DOHH2 (cell line): ENCODE results near the gene FARP2.

Experiments used
- H3F3A ChIP-seq: fragments of 200-600 bp; sonication (generic), shearing (Covaris generic); 2 replicates; pipeline ENCODE4 v1.6.0; 2016; ENCODE audit warnings: antibody characterized with exemption, mild to moderate bottlenecking; ENCODE audit not compliant: control insufficient read depth, insufficient read depth
- H3K27ac ChIP-seq: fragments of 200-600 bp; sonication (generic); 2 replicates; pipeline ENCODE4 v1.5.1; 2014; ENCODE audit warnings: low read depth, mild to moderate bottlenecking, low read length, moderate library complexity
- H3K27me3 ChIP-seq: fragments of 200-600 bp; sonication (generic); 2 replicates; pipeline ENCODE4 v1.6.1; 2014; ENCODE audit warnings: mild to moderate bottlenecking, low read length, mixed read lengths; ENCODE audit not compliant: control insufficient read depth
- H3K36me3 ChIP-seq: fragments of 200-600 bp; sonication (generic); 2 replicates; pipeline ENCODE4 v1.6.1; 2014; ENCODE audit warnings: mild to moderate bottlenecking, low read length, moderate library complexity, mixed read lengths; ENCODE audit not compliant: control insufficient read depth
- H3K4me1 ChIP-seq: fragments of 200-600 bp; sonication (generic); 2 replicates; pipeline ENCODE4 v1.6.1; 2014; ENCODE audit warnings: mild to moderate bottlenecking, low read length, mixed read lengths; ENCODE audit not compliant: control insufficient read depth
- H3K4me2 ChIP-seq: fragments of 200-600 bp; sonication (generic); 2 replicates; pipeline ENCODE4 v1.6.0; 2014; ENCODE audit warnings: mild to moderate bottlenecking, low read length, moderate library complexity
- H3K4me3 ChIP-seq: fragments of 200-600 bp; sonication (generic); 2 replicates; pipeline ENCODE4 v1.5.1; 2014; ENCODE audit warnings: mild to moderate bottlenecking, low read length, mixed read lengths
- H3K79me2 ChIP-seq: fragments of 200-600 bp; sonication (generic); 2 replicates; pipeline ENCODE4 v1.6.1; 2014; ENCODE audit warnings: mild to moderate bottlenecking, low read length, mixed read lengths; ENCODE audit not compliant: control insufficient read depth
- H3K9me2 ChIP-seq: fragments of 200-600 bp; sonication (generic); replicated peaks from 2 replicates; pipeline ENCODE4 v1.6.1; 2014; ENCODE audit warnings: mild to moderate bottlenecking, low read length, mixed read lengths; ENCODE audit not compliant: control insufficient read depth
- H3K9me3 ChIP-seq: fragments of 200-600 bp; sonication (generic); 2 replicates; pipeline ENCODE4 v1.6.1; 2014; ENCODE audit warnings: antibody characterized with exemption, low read length, mixed read lengths; ENCODE audit not compliant: control insufficient read depth, insufficient read depth
- H4K20me1 ChIP-seq: fragments of 200-600 bp; sonication (generic); 2 replicates; pipeline ENCODE4 v1.6.0; 2014; ENCODE audit warnings: low read depth, mild to moderate bottlenecking, antibody characterized with exemption, low read length, moderate library complexity; ENCODE audit not compliant: control insufficient read depth, insufficient read depth
- EZH2phosphoT487 ChIP-seq: fragments of 200-600 bp; sonication (generic); IDR thresholded peaks from 2 replicates; pipeline ENCODE4 v1.6.1; 2017; ENCODE audit warnings: borderline replicate concordance, mild to moderate bottlenecking, antibody characterized with exemption, low read length, moderate library complexity, mixed read lengths
- TF ChIP-seq, protein P1 (sequence below): fragments of 200-600 bp; sonication (generic); IDR thresholded peaks from one replicate; pipeline ENCODE4 v1.5.1; 2014; ENCODE audit warnings: antibody characterized with exemption, mild to moderate bottlenecking, low read depth, low read length; ENCODE audit not compliant: poor library complexity, severe bottlenecking

FARP2 gene

DNA sequence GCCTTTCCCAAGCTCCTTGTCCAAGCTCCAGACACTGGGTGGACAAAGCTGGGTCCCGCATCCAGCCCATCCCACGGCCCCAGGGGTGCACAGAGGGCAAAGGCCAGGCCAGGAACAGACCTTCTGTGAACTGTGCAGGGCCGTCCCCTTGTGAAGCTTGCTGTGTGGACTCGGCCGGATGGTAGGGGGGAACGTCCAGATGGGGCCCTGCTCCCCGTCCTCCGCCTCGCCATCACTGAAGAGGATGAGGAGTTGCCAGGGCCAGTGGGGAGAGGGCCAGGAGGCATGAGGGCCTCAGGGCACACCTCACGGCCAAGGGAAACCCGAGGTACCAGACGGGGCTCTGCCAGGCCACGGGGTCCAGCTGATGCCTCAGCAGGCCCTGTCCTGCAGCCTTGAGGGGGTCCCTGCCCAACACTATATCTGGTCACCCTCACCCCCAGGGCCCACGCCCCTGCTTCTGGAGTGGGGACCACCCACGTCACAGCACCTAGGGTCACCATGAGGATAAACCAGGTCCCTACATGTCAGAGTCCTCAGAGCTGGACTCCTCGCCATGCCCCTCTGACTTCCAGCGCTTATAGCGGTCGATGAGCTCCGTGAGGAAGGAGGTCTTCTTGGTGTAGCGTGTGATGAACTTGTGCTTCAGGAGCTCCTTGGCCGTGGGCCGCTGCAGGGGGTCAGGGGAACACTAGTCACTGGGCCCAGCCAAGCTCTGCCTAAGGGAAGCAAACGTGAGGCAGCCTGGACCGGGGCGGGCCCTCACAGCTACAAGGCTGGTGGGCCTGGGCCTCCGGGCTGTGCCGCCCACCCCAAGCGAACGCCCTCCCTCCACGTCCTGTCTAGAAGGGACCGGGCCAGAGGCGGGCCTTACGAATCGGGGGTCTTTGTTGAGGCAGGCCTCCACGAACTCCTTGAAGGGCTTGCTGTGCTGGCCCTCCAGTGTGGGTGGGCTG, 142.3 kb downstream of the FARP2 start:
- Histone ChIP-seq H4K20me1 (no peaks in the 10 kb centered on the region), H3K79me2 (peaks cover 14% of the 10 kb centered on the region), H3K4me1 (no peaks in the 10 kb centered on the region), H3K27ac (no peak overlapping the region), H3F3A (no peaks in the 10 kb centered on the region), H3K4me2 (no peak overlapping the region), H3K9me3 (no peaks in the 10 kb centered on the region), H3K27me3 (no peaks in the 10 kb centered on the region), H3K9me2 (no peaks in the 10 kb centered on the region), H3K4me3 (no peak overlapping the region), H3K36me3 (peaks cover 54% of the 10 kb centered on the region)
- TF ChIP-seq, protein P1, sequence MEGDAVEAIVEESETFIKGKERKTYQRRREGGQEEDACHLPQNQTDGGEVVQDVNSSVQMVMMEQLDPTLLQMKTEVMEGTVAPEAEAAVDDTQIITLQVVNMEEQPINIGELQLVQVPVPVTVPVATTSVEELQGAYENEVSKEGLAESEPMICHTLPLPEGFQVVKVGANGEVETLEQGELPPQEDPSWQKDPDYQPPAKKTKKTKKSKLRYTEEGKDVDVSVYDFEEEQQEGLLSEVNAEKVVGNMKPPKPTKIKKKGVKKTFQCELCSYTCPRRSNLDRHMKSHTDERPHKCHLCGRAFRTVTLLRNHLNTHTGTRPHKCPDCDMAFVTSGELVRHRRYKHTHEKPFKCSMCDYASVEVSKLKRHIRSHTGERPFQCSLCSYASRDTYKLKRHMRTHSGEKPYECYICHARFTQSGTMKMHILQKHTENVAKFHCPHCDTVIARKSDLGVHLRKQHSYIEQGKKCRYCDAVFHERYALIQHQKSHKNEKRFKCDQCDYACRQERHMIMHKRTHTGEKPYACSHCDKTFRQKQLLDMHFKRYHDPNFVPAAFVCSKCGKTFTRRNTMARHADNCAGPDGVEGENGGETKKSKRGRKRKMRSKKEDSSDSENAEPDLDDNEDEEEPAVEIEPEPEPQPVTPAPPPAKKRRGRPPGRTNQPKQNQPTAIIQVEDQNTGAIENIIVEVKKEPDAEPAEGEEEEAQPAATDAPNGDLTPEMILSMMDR, result no peak
- TF ChIP-seq EZH2phosphoT487, result no peak

DNA sequence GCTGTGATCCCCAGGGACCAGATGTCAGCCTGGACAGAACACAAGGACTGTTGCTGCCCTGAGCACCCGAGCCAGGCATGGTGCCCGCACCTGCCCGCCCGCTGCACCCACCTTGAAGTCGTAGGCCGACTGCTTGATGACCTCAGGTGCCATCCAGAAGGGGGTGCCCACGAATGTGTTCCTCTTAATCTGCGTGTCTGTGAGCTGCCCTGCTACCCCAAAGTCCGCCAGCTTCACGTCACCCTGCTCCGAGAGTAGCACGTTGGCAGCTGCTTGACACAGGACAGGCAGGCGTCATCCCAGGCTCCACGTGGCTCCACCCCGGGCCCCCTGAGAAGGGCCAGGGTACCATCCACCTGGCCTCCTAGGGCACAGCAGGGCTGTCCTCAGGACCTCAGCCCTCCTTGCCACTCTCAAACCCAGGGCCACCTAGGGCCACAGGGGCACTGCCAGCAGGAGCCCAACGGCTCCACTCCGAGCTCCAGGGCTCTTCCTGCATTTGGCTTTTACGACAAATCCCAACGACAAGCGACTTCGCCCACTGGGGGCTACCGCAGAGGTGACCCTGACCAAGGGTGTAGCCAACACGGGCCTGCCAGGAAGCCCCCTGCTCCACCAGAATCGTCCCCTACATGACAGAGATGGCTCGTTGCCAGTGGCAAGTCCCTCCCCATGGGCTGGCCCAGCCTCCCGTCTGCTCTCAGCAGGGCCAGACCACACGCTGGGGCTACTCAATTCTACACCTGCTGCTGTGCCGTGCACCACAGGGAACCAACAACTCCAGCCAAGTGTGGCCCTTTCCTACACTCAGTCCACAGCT, 143.3 kb downstream of the FARP2 start:
- no peak for TF ChIP-seq EZH2phosphoT487
- TF ChIP-seq, protein P1, result no peak
- Histone ChIP-seq H3K9me2 (no peaks in the 10 kb centered on the region), H3K4me2 (no peak overlapping the region), H3K27ac (no peak overlapping the region), H3K4me3 (no peak overlapping the region), H3K27me3 (no peaks in the 10 kb centered on the region), H3K79me2 (peaks cover 23% of the 10 kb centered on the region), H3K4me1 (no peaks in the 10 kb centered on the region), H3K9me3 (no peaks in the 10 kb centered on the region), H3F3A (no peaks in the 10 kb centered on the region), H4K20me1 (no peaks in the 10 kb centered on the region), H3K36me3 (peaks cover 51% of the 10 kb centered on the region)

DNA sequence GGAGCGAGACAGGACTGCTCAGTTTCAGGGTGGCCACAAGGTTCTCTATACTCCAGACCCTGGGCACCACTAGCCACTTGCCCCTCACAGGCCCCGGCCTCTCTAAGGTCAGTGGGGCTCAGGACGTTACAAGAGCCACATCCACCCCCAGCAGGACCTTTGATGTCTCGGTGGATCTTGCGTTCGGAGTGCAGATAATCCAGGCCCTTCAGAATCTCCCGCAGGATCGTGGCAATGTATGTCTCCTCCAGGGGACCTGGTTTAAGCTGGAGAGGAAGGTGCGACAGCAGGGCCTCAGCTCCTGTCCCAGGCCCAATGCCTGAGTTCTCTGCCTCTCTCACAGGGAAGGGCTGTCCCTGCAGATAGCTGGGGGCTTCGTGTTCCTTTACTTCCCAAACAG, 143.9 kb downstream of the FARP2 start:
- no peaks in the 10 kb centered on the region for H3F3A ChIP-seq
- H3K79me2 ChIP-seq, result peaks cover 29% of the 10 kb centered on the region
- TF ChIP-seq, protein P1, result no peak
- no peak for TF ChIP-seq EZH2phosphoT487
- no peak overlapping the region for H3K4me3 ChIP-seq
- H4K20me1 ChIP-seq, result no peaks in the 10 kb centered on the region
- no peaks in the 10 kb centered on the region for H3K9me2 ChIP-seq
- H3K27ac ChIP-seq, result no peak overlapping the region
- no peaks in the 10 kb centered on the region for H3K4me1 ChIP-seq
- H3K4me2 ChIP-seq, result no peak overlapping the region
- H3K27me3 ChIP-seq, result no peaks in the 10 kb centered on the region
- no peaks in the 10 kb centered on the region for H3K9me3 ChIP-seq
- H3K36me3 ChIP-seq, result peaks cover 47% of the 10 kb centered on the region
